Gastrocnemius medialis (tissue), 4 donors: ENCODE data around the gene PHF2. TPM values are rescaled to one million over a fixed set of nuclear protein-coding genes. Genes with fewer than 3 reads are reported as not detected.

ENCODE experiments used
- ATAC-seq, 2 donors: fragments of 150-250 bp; one replicate each; pipeline ENCODE4 v1.9.1; 2016
- DNase-seq, 2 donors: peaks; one replicate each; pipeline ENCODE4 v3.0.0-alpha.2; 2019
- H3K27ac ChIP-seq, 4 donors: fragments of 200-600 bp; sonication (generic); 1 replicate in 1 of 4; 2 replicates in 3 of 4; pipeline ENCODE4 v1.5.1; 2016 to 2018; ENCODE audit warnings: mild to moderate bottlenecking in 2 of 4, moderate library complexity in 1 of 4
- H3K27me3 ChIP-seq, 3 donors: fragments of 200-600 bp; sonication (generic) in 2 of 3; 1 replicate in 1 of 3; 2 replicates in 2 of 3; pipeline versions ENCODE4 v1.5.1 to v1.6.0; 2016 to 2019; ENCODE audit warnings: mild to moderate bottlenecking in 1 of 3, moderate library complexity in 1 of 3
- H3K36me3 ChIP-seq, 2 donors: fragments of 200-600 bp; sonication (generic) in 1 of 2; one replicate each; pipeline ENCODE4 v1.5.1; 2017 to 2018
- H3K4me1 ChIP-seq, 2 donors: fragments of 200-600 bp; sonication (generic) in 1 of 2; one replicate each; pipeline ENCODE4 v1.5.1; 2016 to 2017; ENCODE audit warnings: mild to moderate bottlenecking in 2 of 2
- H3K4me3 ChIP-seq, 4 donors: fragments of 200-600 bp; sonication (generic) in 3 of 4; 1 replicate in 1 of 4; 2 replicates in 3 of 4; pipeline ENCODE4 v1.5.1; 2016 to 2019; ENCODE audit warnings: mild to moderate bottlenecking in 2 of 4
- H3K9me3 ChIP-seq, 3 donors: fragments of 200-600 bp; sonication (generic) in 2 of 3; 1 replicate in 1 of 3; 2 replicates in 2 of 3; pipeline ENCODE4 v1.5.1; 2016 to 2019
- CTCF ChIP-seq, 5 experiments: fragments of 450-650 bp in 3 of 5; fragments of 200-600 bp in 2 of 5; sonication (generic) in 2 of 5; IDR thresholded peaks in 4 of 5; conservative IDR thresholded peaks in 1 of 5; 1 replicate in 4 of 5; 2 replicates in 1 of 5; pipeline ENCODE4 v1.5.1; 2016 to 2019; ENCODE audit warnings: antibody characterized with exemption in 5 of 5, mild to moderate bottlenecking in 3 of 5, moderate library complexity in 3 of 5
- POLR2A ChIP-seq, 2 donors: fragments of 450-650 bp; IDR thresholded peaks; one replicate each; pipeline ENCODE4 v1.6.1; 2017; ENCODE audit warnings: antibody characterized with exemption in 2 of 2, mild to moderate bottlenecking in 2 of 2, moderate library complexity in 2 of 2
- in situ Hi-C, 4 donors: fragments of 200-750 bp; cut with MboI; loops; one replicate each; pipeline versions ENCODE4 v1.15.0 to v1.8.0; 2017; ENCODE audit warnings: low sequenced_read_pairs in 4 of 4
- intact Hi-C: fragments of 100-400 bp; cut with DNase I; formaldehyde crosslinking; loops from one replicate; pipeline ENCODE4 v1.15.1; 2023; ENCODE audit warnings: low total_unique reads
- total RNA-seq, 4 donors: library from RNA; depleted of rRNA; stranded (reverse); fragments of >200 nt; gene quantifications; one replicate each; pipeline versions ENCODE4 v1.1.0 to v1.2.3, GENCODE V29; 2016

The PHF2 gene
- total RNA-seq, 4 donors from 2014 or later: 18.8 to 24.3 (median 21.9) TPM

- no peak overlapping the region for H3K4me3 ChIP-seq
- ATAC-seq: no peak
- no peak for TF ChIP-seq CTCF (IDR thresholded peaks at IDR 0.05 in 4 of 5, conservative IDR thresholded peaks at IDR 0.05 in 1 of 5)
- no peak for TF ChIP-seq POLR2A (IDR thresholded peaks at IDR 0.05)
- H3K4me1 ChIP-seq: peaks cover 40 to 58% of the 10 kb centered on the region in 2 donors
- intact Hi-C loops (no loop called here), in situ Hi-C loops (no loop called here)
- H3K9me3 ChIP-seq: no peaks in the 10 kb centered on the region
- H3K27ac ChIP-seq: no peak overlapping the region
- H3K27me3 ChIP-seq: no peaks in the 10 kb centered on the region
- H3K36me3 ChIP-seq: no peaks in the 10 kb centered on the region
- DNase-seq: no peak
These were observed 11.4 kb downstream of the PHF2 start for GRCh38 chr9:93587651-93588347.

GRCh38 chr9:93588641-93589609 is 12.5 kb downstream of the PHF2 start:
- H3K4me3 ChIP-seq: no peak overlapping the region
- no peaks in the 10 kb centered on the region for H3K27me3 ChIP-seq
- peaks cover 50 to 57% of the 10 kb centered on the region in 2 donors for H3K4me1 ChIP-seq
- intact Hi-C loops (no loop called here), in situ Hi-C loops (no loop called here)
- ATAC-seq: no peak
- H3K36me3 ChIP-seq: no peaks in the 10 kb centered on the region
- H3K9me3 ChIP-seq: no peaks in the 10 kb centered on the region
- DNase-seq: no peak
- no peak for TF ChIP-seq CTCF (IDR thresholded peaks at IDR 0.05 in 4 of 5, conservative IDR thresholded peaks at IDR 0.05 in 1 of 5)
- no peak for TF ChIP-seq POLR2A (IDR thresholded peaks at IDR 0.05)
- H3K27ac ChIP-seq: no peak overlapping the region

- ATAC-seq (peak in 1 of 2 donors; percentile 38), DNase-seq (no peak)
- Histone ChIP-seq H3K27ac (no peak overlapping the region), H3K36me3 (no peaks in the 10 kb centered on the region), H3K4me1 (peaks cover 58 to 60% of the 10 kb centered on the region in 2 donors), H3K27me3 (no peaks in the 10 kb centered on the region), H3K4me3 (no peak overlapping the region), H3K9me3 (no peaks in the 10 kb centered on the region)
- TF ChIP-seq CTCF (IDR thresholded peaks at IDR 0.05 in 4 of 5, conservative IDR thresholded peaks at IDR 0.05 in 1 of 5): no peak
- in situ Hi-C loops (no loop called here), intact Hi-C loops (no loop called here)
These were observed 13.3 kb downstream of the PHF2 start for GRCh38 chr9:93589688-93590087.

GRCh38 chr9:93590609-93591234 is 14.3 kb downstream of the PHF2 start:
- H3K4me1 ChIP-seq: peaks cover 53 to 58% of the 10 kb centered on the region in 2 donors
- intact Hi-C loops: no loop called here
- in situ Hi-C loops: no loop called here

More at GRCh38 chr9:93590609-93591234, 14.3 kb downstream of the PHF2 start:
- Histone ChIP-seq H3K4me3 (no peak overlapping the region), H3K27me3 (no peaks in the 10 kb centered on the region), H3K27ac (no peak overlapping the region), H3K9me3 (no peaks in the 10 kb centered on the region), H3K36me3 (no peaks in the 10 kb centered on the region)
- no peak for DNase-seq
- no peak for ATAC-seq
- TF ChIP-seq POLR2A (IDR thresholded peaks at IDR 0.05): no peak
- no peak for TF ChIP-seq CTCF (IDR thresholded peaks at IDR 0.05 in 4 of 5, conservative IDR thresholded peaks at IDR 0.05 in 1 of 5)
